ENCODE results near the gene FAM180B.
"Not testable (repeated sequence)": the region's sequence is repeated elsewhere in the genome, so short reads cannot be mapped to it uniquely, and the experiment has no call there.

GRCh38 chr11:47546274-47546673 lies 40.2 kb upstream of the FAM180B start:
- not testable (repeated sequence) for TF ChIP-seq CTCF (IDR thresholded peaks at IDR 0.05; ENCODE audit: low read length); EZH2 (IDR thresholded peaks at IDR 0.05; ENCODE audit: borderline replicate concordance, low read length)
